HG03442 (cell line): Measurements from ENCODE around the gene MZT2B.
A peak's percentile ranks its signal among the peaks of the same experiment; 100 is the strongest.
"Not testable (repeated sequence)": the region's sequence is repeated elsewhere in the genome, so short reads cannot be mapped to it uniquely, and the experiment has no call there.

ENCODE experiments used
- ATAC-seq: cut with Tn5 transposase; IDR thresholded peaks from one replicate; pipeline ENCODE4 v1.9.1; 2021; ENCODE audit warnings: mild to moderate bottlenecking, moderate library complexity; ENCODE audit not compliant: unreplicated experiment

Gene MZT2B

GRCh38 chr2:130202518-130202917 is 20.5 kb downstream of the MZT2B start:
- not testable (repeated sequence) for ATAC-seq

- not testable (repeated sequence) for ATAC-seq
Observed at GRCh38 chr2:130203150-130203549, 21.1 kb downstream of the MZT2B start.

GRCh38 chr2:130207051-130207450 is 25.0 kb downstream of the MZT2B start:
- not testable (repeated sequence) for ATAC-seq

- not testable (repeated sequence) for ATAC-seq
Observed at GRCh38 chr2:130219147-130219546, 37.1 kb downstream of the MZT2B start.

- not testable (repeated sequence) for ATAC-seq
Observed at GRCh38 chr2:130220505-130220904, 38.4 kb downstream of the MZT2B start.

GRCh38 chr2:130222523-130222922 is 40.5 kb downstream of the MZT2B start:
- peak; percentile 98 for ATAC-seq

GRCh38 chr2:130228005-130228404 is 45.9 kb downstream of the MZT2B start:
- not testable (repeated sequence) for ATAC-seq

GRCh38 chr2:130228467-130229160 is 46.6 kb downstream of the MZT2B start:
- not testable (repeated sequence) for ATAC-seq

GRCh38 chr2:130229161-130229510 is 47.1 kb downstream of the MZT2B start:
- ATAC-seq = not testable (repeated sequence)

GRCh38 chr2:130230376-130230775 is 48.3 kb downstream of the MZT2B start:
- not testable (repeated sequence) for ATAC-seq

GRCh38 chr2:130230907-130231306 is 48.8 kb downstream of the MZT2B start:
- ATAC-seq = not testable (repeated sequence)

- ATAC-seq = no peak
Observed at GRCh38 chr2:130231656-130232055, 49.6 kb downstream of the MZT2B start.

- ATAC-seq = not testable (repeated sequence)
Observed at GRCh38 chr2:130233066-130233465, 51.0 kb downstream of the MZT2B start.

GRCh38 chr2:130239581-130239980 is 57.5 kb downstream of the MZT2B start:
- ATAC-seq = not testable (repeated sequence)
